Measurements from ENCODE around the gene CEMP1.

The CEMP1 gene

DNA sequence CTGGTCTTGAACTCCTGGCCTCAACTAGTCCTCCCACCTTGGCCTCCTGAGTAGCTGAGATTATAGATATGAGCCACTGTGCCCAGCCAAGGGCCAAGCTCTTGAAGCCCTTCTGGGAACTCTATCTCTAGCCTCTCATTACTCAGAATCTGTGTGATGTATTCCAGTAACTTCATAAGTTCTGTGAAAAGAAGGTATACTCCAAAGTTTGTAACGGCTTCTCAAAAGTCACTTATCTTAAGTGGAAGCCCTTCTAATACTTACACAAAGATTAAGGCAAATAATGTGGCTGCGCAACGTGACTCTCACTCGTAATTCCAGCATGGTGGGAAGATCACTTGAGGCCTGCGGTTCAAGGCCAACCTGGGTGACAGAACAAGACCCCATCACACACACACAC lies 36.6 kb downstream of the CEMP1 start:
- Histone ChIP-seq H3K36me3 (ENCODE audit: insufficient read depth, low read length) (no peaks in the 10 kb centered on the region; the same call in 1 of the 2 replicates), H2AFZ (ENCODE audit: low read length) (no peak overlapping the region), H4K20me1 (ENCODE audit: insufficient read depth, low read length, poor library complexity, severe bottlenecking) (no peaks in the 10 kb centered on the region), H3K27me3 (ENCODE audit: insufficient read depth, low read length, poor library complexity, severe bottlenecking) (no peaks in the 10 kb centered on the region), H3K9ac (ENCODE audit: low read depth, low read length, poor library complexity, severe bottlenecking) (no peak overlapping the region), H3K79me2 (ENCODE audit: insufficient read depth, low read length) (peaks cover 3% of the 10 kb centered on the region; the same call in 1 of the 2 replicates), H3K4me3 (ENCODE audit: low read length, poor library complexity, severe bottlenecking) (no peak overlapping the region), H3K9me3 (ENCODE audit: insufficient read depth, low read depth, low read length) (no peaks in the 10 kb centered on the region), H3K4me2 (ENCODE audit: low read depth, low read length, poor library complexity, severe bottlenecking) (no peak overlapping the region), H3K4me1 (ENCODE audit: insufficient read depth, low read length, poor library complexity, severe bottlenecking) (no peaks in the 10 kb centered on the region), H3K9me2 (replicated peaks; ENCODE audit: low read depth, low read length) (no peaks in the 10 kb centered on the region), H3F3A (ENCODE audit: low read depth) (no peaks in the 10 kb centered on the region)
- no peak for TF ChIP-seq EZH2phosphoT487 (IDR thresholded peaks at IDR 0.05; ENCODE audit: borderline replicate concordance)
- TF ChIP-seq, protein P1, sequence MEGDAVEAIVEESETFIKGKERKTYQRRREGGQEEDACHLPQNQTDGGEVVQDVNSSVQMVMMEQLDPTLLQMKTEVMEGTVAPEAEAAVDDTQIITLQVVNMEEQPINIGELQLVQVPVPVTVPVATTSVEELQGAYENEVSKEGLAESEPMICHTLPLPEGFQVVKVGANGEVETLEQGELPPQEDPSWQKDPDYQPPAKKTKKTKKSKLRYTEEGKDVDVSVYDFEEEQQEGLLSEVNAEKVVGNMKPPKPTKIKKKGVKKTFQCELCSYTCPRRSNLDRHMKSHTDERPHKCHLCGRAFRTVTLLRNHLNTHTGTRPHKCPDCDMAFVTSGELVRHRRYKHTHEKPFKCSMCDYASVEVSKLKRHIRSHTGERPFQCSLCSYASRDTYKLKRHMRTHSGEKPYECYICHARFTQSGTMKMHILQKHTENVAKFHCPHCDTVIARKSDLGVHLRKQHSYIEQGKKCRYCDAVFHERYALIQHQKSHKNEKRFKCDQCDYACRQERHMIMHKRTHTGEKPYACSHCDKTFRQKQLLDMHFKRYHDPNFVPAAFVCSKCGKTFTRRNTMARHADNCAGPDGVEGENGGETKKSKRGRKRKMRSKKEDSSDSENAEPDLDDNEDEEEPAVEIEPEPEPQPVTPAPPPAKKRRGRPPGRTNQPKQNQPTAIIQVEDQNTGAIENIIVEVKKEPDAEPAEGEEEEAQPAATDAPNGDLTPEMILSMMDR (conservative IDR thresholded peaks at IDR 0.05; ENCODE audit: low read length), result no peak

DNA sequence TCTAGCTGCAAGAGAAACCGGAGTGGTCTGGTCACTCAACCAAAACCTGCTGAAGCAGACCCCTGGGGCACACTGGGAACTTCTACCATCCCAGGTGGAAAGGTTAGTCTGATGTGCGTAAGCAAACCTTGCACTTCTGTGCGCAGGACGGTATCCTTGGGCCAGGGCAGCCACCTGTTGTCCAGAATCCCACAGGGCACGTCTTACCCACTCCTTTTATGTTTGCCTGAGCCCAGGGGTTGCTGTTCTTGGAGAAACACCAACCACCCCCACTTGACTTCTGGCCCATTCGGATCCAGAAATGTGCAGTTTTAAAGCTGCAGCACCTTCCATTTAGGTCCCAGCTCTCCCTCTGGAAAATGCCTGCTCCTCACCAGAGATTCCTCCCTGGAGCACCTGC lies 37.6 kb downstream of the CEMP1 start:
- Histone ChIP-seq H3K9me2 (replicated peaks; ENCODE audit: low read depth, low read length) (no peaks in the 10 kb centered on the region), H3K79me2 (ENCODE audit: insufficient read depth, low read length) (peaks cover 5% of the 10 kb centered on the region; the same call in 1 of the 2 replicates), H3K9ac (ENCODE audit: low read depth, low read length, poor library complexity, severe bottlenecking) (no peak overlapping the region), H3F3A (ENCODE audit: low read depth) (no peaks in the 10 kb centered on the region), H3K9me3 (ENCODE audit: insufficient read depth, low read depth, low read length) (no peaks in the 10 kb centered on the region), H2AFZ (ENCODE audit: low read length) (no peak overlapping the region), H3K4me3 (ENCODE audit: low read length, poor library complexity, severe bottlenecking) (no peak overlapping the region), H4K20me1 (ENCODE audit: insufficient read depth, low read length, poor library complexity, severe bottlenecking) (no peaks in the 10 kb centered on the region), H3K27me3 (ENCODE audit: insufficient read depth, low read length, poor library complexity, severe bottlenecking) (no peaks in the 10 kb centered on the region), H3K36me3 (ENCODE audit: insufficient read depth, low read length) (no peaks in the 10 kb centered on the region; the same call in 1 of the 2 replicates), H3K4me1 (ENCODE audit: insufficient read depth, low read length, poor library complexity, severe bottlenecking) (no peaks in the 10 kb centered on the region), H3K4me2 (ENCODE audit: low read depth, low read length, poor library complexity, severe bottlenecking) (no peak overlapping the region)
- TF ChIP-seq, protein P1 (conservative IDR thresholded peaks at IDR 0.05; ENCODE audit: low read length), result no peak
- TF ChIP-seq EZH2phosphoT487 (IDR thresholded peaks at IDR 0.05; ENCODE audit: borderline replicate concordance), result no peak

DNA sequence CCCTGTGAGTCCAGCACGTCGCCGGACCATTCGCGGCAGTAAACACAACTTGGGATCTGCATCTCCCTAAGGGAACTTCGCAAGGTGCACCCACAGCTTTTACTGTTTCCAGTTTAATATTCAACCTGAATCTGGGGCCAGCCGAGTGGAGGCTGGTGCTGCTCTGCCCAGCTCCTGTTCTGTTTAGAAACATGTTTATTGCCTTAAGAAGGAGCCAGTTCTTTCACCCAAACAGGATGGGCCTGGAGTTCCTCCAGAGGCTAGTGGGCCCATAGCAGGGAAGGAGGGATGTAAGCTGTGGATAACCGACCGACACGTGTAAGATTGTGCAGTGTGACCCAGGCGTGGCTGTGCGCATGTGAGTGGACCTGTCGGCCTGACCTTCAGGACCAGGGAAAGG lies 38.9 kb downstream of the CEMP1 start:
- peaks cover 3% of the 10 kb centered on the region for H4K20me1 ChIP-seq (ENCODE audit: insufficient read depth, low read length, poor library complexity, severe bottlenecking)

More for the DNA sequence above, 38.9 kb downstream of the CEMP1 start:
- Histone ChIP-seq H3K9me2 (replicated peaks; ENCODE audit: low read depth, low read length) (no peaks in the 10 kb centered on the region), H3K4me2 (ENCODE audit: low read depth, low read length, poor library complexity, severe bottlenecking) (no peak overlapping the region), H3K4me1 (ENCODE audit: insufficient read depth, low read length, poor library complexity, severe bottlenecking) (no peaks in the 10 kb centered on the region), H3K9ac (ENCODE audit: low read depth, low read length, poor library complexity, severe bottlenecking) (no peak overlapping the region), H3K79me2 (ENCODE audit: insufficient read depth, low read length) (peaks cover 5% of the 10 kb centered on the region; the same call in 1 of the 2 replicates), H3K4me3 (ENCODE audit: low read length, poor library complexity, severe bottlenecking) (no peak overlapping the region), H3K36me3 (ENCODE audit: insufficient read depth, low read length) (no peaks in the 10 kb centered on the region; the same call in 1 of the 2 replicates), H2AFZ (ENCODE audit: low read length) (no peak overlapping the region), H3K9me3 (ENCODE audit: insufficient read depth, low read depth, low read length) (no peaks in the 10 kb centered on the region), H3K27me3 (ENCODE audit: insufficient read depth, low read length, poor library complexity, severe bottlenecking) (no peaks in the 10 kb centered on the region), H3F3A (ENCODE audit: low read depth) (no peaks in the 10 kb centered on the region)
- no peak for TF ChIP-seq EZH2phosphoT487 (IDR thresholded peaks at IDR 0.05; ENCODE audit: borderline replicate concordance)
- TF ChIP-seq, protein P1 (conservative IDR thresholded peaks at IDR 0.05; ENCODE audit: low read length), result no peak

Measured in Loucy (cell line).